H9 (cell line): ENCODE measurements around the gene PJA1. TPM values are rescaled to one million over a fixed set of nuclear protein-coding genes. Genes with fewer than 3 reads are reported as not detected.

ENCODE experiments used
- DNase-seq: peaks from one replicate; pipeline ENCODE4 v3.0.0-alpha.2; 2017
- H2AFZ ChIP-seq: one replicate; pipeline ENCODE4 v1.6.1; 2013; ENCODE audit warnings: mild to moderate bottlenecking, low read length, control low read depth, moderate library complexity
- H2AK5ac ChIP-seq: 2 replicates; pipeline ENCODE4 v1.6.1; 2013; ENCODE audit warnings: low read length, control low read depth, mixed read lengths; ENCODE audit not compliant: insufficient read length
- H2BK120ac ChIP-seq: one replicate; pipeline ENCODE4 v1.6.1; 2013; ENCODE audit warnings: low read depth, mild to moderate bottlenecking, low read length, control low read depth, inconsistent platforms; ENCODE audit not compliant: poor library complexity, severe bottlenecking
- H2BK12ac ChIP-seq: 2 replicates; pipeline ENCODE4 v1.6.1; 2013; ENCODE audit warnings: low read length, control low read depth, mixed read lengths, low read depth; ENCODE audit not compliant: insufficient read length
- H2BK15ac ChIP-seq: 2 replicates; pipeline ENCODE4 v1.6.1; 2013; ENCODE audit warnings: low read depth, low read length, control low read depth
- H2BK20ac ChIP-seq: one replicate; pipeline ENCODE4 v1.6.1; 2013; ENCODE audit warnings: low read depth, mild to moderate bottlenecking, low read length, control low read depth, inconsistent platforms; ENCODE audit not compliant: poor library complexity, severe bottlenecking
- H2BK5ac ChIP-seq: 2 replicates; pipeline ENCODE4 v1.6.1; 2013; ENCODE audit warnings: low read length, control low read depth, mixed read lengths; ENCODE audit not compliant: insufficient read length
- H3K14ac ChIP-seq: 2 replicates; pipeline ENCODE4 v1.6.1; 2013; ENCODE audit warnings: low read length, control low read depth; ENCODE audit not compliant: insufficient read depth
- H3K18ac ChIP-seq: 2 replicates; pipeline ENCODE4 v1.6.1; 2013; ENCODE audit warnings: low read depth, mild to moderate bottlenecking, mixed read lengths, low read length, control low read depth; ENCODE audit not compliant: insufficient read length
- H3K23ac ChIP-seq: 2 replicates; pipeline ENCODE4 v1.6.1; 2013; ENCODE audit warnings: low read length, control low read depth, mixed read lengths, low read depth; ENCODE audit not compliant: insufficient read length
- H3K23me2 ChIP-seq: 2 replicates; pipeline ENCODE4 v1.6.1; 2013; ENCODE audit warnings: low read depth, mild to moderate bottlenecking, mixed read lengths, low read length, control low read depth; ENCODE audit not compliant: insufficient read length, poor library complexity, severe bottlenecking
- H3K27ac ChIP-seq: 2 replicates; pipeline ENCODE4 v1.5.1; 2013; ENCODE audit warnings: low read length, control low read depth, mixed read lengths, low read depth; ENCODE audit not compliant: insufficient read length
- H3K27me3 ChIP-seq: 2 replicates; pipeline ENCODE4 v1.6.1; 2013; ENCODE audit warnings: low read length, control low read depth, inconsistent platforms; ENCODE audit not compliant: insufficient read depth
- H3K4ac ChIP-seq: 2 replicates; pipeline ENCODE4 v1.6.1; 2013; ENCODE audit warnings: low read depth, mild to moderate bottlenecking, control low read depth, inconsistent platforms, low read length, moderate library complexity
- H3K4me1 ChIP-seq: 2 replicates; pipeline ENCODE4 v1.6.1; 2013; ENCODE audit warnings: low read length, control low read depth, inconsistent platforms; ENCODE audit not compliant: insufficient read depth
- H3K4me2 ChIP-seq: 2 replicates; pipeline ENCODE4 v1.6.1; 2013; ENCODE audit warnings: low read length, control low read depth, mixed read lengths; ENCODE audit not compliant: insufficient read length, insufficient read depth
- H3K56ac ChIP-seq: 2 replicates; pipeline ENCODE4 v1.6.1; 2013; ENCODE audit warnings: low read depth, mild to moderate bottlenecking, mixed read lengths, low read length, control low read depth; ENCODE audit not compliant: insufficient read length
- H3K79me1 ChIP-seq: 2 replicates; pipeline ENCODE4 v1.6.1; 2013; ENCODE audit warnings: low read depth, mild to moderate bottlenecking, moderate library complexity, low read length, control low read depth, inconsistent platforms; ENCODE audit not compliant: insufficient read depth, poor library complexity, severe bottlenecking
- H3K79me2 ChIP-seq: 2 replicates; pipeline ENCODE4 v1.6.1; 2013; ENCODE audit warnings: low read length, control low read depth, inconsistent platforms; ENCODE audit not compliant: insufficient read depth
- H3K9ac ChIP-seq: 2 replicates; pipeline ENCODE4 v1.6.1; 2013; ENCODE audit warnings: low read length, control low read depth, mixed read lengths; ENCODE audit not compliant: insufficient read length; ENCODE audit errors: extremely low read depth
- H3K9me3 ChIP-seq: one replicate; pipeline ENCODE4 v1.6.1; 2013; ENCODE audit warnings: low read depth, low read length, inconsistent platforms; ENCODE audit not compliant: control insufficient read depth
- H3T11ph ChIP-seq: one replicate; pipeline ENCODE4 v1.6.1; 2013; ENCODE audit warnings: mild to moderate bottlenecking, low read length, control low read depth, inconsistent platforms
- H4K20me1 ChIP-seq: one replicate; pipeline ENCODE4 v1.6.1; 2013; ENCODE audit not compliant: control insufficient read depth, insufficient read length, insufficient read depth
- H4K5ac ChIP-seq: 2 replicates; pipeline ENCODE4 v1.6.1; 2013; ENCODE audit warnings: low read depth, mild to moderate bottlenecking, mixed read lengths, low read length, control low read depth; ENCODE audit not compliant: insufficient read length
- H4K8ac ChIP-seq: replicated peaks from 2 replicates; pipeline ENCODE4 v1.6.1; 2013; ENCODE audit warnings: low read length, control low read depth, mixed read lengths, low read depth; ENCODE audit not compliant: insufficient read length
- H4K91ac ChIP-seq: 2 replicates; pipeline ENCODE4 v1.6.1; 2013; ENCODE audit warnings: low read depth, mild to moderate bottlenecking, moderate library complexity, mixed read lengths, low read length, control low read depth; ENCODE audit not compliant: insufficient read length
- H3K27ac Mint-ChIP-seq, 3 experiments: 2 replicates in 2 of 3; 3 replicates in 1 of 3; pipeline ENCODE4 v1.8.0; 2020 to 2021; ENCODE audit warnings: mixed read lengths in 3 of 3, mild to moderate bottlenecking in 1 of 3, moderate library complexity in 1 of 3
- H3K27me3 Mint-ChIP-seq: 2 replicates; pipeline ENCODE4 v1.8.0; 2021; ENCODE audit warnings: low read depth, mild to moderate bottlenecking, moderate library complexity, mixed read lengths
- H3K36me3 Mint-ChIP-seq, 3 experiments: 2 replicates in 2 of 3; 3 replicates in 1 of 3; pipeline ENCODE4 v1.8.0; 2020 to 2021; ENCODE audit warnings: low read depth in 3 of 3, mixed read lengths in 3 of 3; ENCODE audit not compliant: insufficient read depth in 1 of 3
- H3K4me1 Mint-ChIP-seq, 2 experiments: 2 replicates each; pipeline ENCODE4 v1.8.0; 2020; ENCODE audit warnings: mixed read lengths in 2 of 2
- H3K4me3 Mint-ChIP-seq, 2 experiments: 2 replicates in 1 of 2; 3 replicates in 1 of 2; pipeline ENCODE4 v1.8.0; 2020 to 2021; ENCODE audit warnings: mild to moderate bottlenecking in 2 of 2, mixed read lengths in 2 of 2, moderate library complexity in 1 of 2
- H3K9me3 Mint-ChIP-seq, 2 experiments: 2 replicates in 1 of 2; 3 replicates in 1 of 2; pipeline ENCODE4 v1.8.0; 2020; ENCODE audit warnings: mild to moderate bottlenecking in 2 of 2, mixed read lengths in 2 of 2, moderate library complexity in 1 of 2
- WGBS: extraction: QIAGEN DNeasy Blood & Tissue Kit; methylation state at CpG from one replicate; pipeline ENCODE4 v1.1.7; 2013; ENCODE audit warnings: missing lambda C conversion rate, low lambda C conversion rate, mixed read lengths; ENCODE audit not compliant: insufficient read length; ENCODE audit errors: extremely low coverage; 5-methylcytosine and 5-hydroxymethylcytosine counted together
- total RNA-seq: library from RNA; stranded (reverse); gene quantifications from 2 replicates; pipeline ENCODE4 v1.2.1, GENCODE V29; 2021
- TF ChIP-seq, protein P1 (sequence below): fragments of 200-600 bp; sonication (generic); conservative IDR thresholded peaks from 3 replicates; pipeline ENCODE4 v1.8.0; 2021; ENCODE audit warnings: antibody characterized with exemption, mild to moderate bottlenecking

PJA1 gene
- total RNA-seq, 1 experiment from 2014 or later: 41.4 TPM

DNA sequence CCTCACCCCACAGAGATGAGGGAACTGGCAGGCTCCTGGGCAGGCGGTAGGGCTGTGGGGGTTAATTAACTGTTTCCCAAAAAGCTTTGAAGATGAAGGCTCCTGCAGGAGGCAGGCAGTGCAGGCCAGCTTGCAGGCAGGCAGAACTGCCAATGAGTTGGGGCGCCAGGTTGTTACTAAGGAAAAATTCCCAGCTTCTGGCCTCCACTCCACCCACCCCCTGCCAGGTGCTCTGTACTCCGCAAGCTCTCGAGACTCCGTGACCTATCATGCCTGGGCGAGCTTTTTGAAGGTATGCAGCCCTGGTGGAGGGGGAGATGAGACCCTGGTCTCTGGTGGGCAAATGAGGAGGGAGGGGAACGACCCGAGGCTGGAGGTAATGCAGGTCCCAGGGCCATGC is 41.8 kb downstream of the PJA1 start:
- Mint-ChIP-seq H3K27ac (no peak overlapping the region), H3K27me3 (peaks cover 31% of the 10 kb centered on the region), H3K36me3 (peaks cover 0 to 4% (median 0%) of the 10 kb centered on the region in 3 experiments; a peak in 3 of 7 replicates), H3K4me1 (peaks cover 6 to 14% of the 10 kb centered on the region in 2 experiments), H3K9me3 (peaks cover 60 to 72% of the 10 kb centered on the region in 2 experiments), H3K4me3 (no peak overlapping the region)
- Histone ChIP-seq H3K79me1 (no peaks in the 10 kb centered on the region), H3K79me2 (no peaks in the 10 kb centered on the region), H3K14ac (no peak overlapping the region; the same call in 1 of the 2 replicates), H3K27ac (no peak overlapping the region), H3T11ph (no peak overlapping the region), H3K4ac (no peak overlapping the region), H2BK5ac (no peak overlapping the region), H3K56ac (no peak overlapping the region), H3K18ac (no peak overlapping the region), H2AK5ac (no peak overlapping the region), H4K8ac (no peak overlapping the region), H2BK15ac (no peak overlapping the region), H3K9ac (no peak overlapping the region), H3K4me1 (no peaks in the 10 kb centered on the region), H3K27me3 (no peaks in the 10 kb centered on the region; the same call in 1 of the 2 replicates), H3K9me3 (no peaks in the 10 kb centered on the region), H3K23me2 (no peaks in the 10 kb centered on the region), H3K23ac (no peak overlapping the region), H2BK12ac (no peak overlapping the region), H3K4me2 (no peak overlapping the region), H4K5ac (no peak overlapping the region), H2BK20ac (no peak overlapping the region), H4K91ac (no peak overlapping the region), H2AFZ (no peak overlapping the region), H2BK120ac (no peak overlapping the region), H4K20me1 (no peaks in the 10 kb centered on the region)
- WGBS: no CpG with 5 or more reads among the region's 8 CpGs
- DNase-seq: no peak
- TF ChIP-seq, protein P1, sequence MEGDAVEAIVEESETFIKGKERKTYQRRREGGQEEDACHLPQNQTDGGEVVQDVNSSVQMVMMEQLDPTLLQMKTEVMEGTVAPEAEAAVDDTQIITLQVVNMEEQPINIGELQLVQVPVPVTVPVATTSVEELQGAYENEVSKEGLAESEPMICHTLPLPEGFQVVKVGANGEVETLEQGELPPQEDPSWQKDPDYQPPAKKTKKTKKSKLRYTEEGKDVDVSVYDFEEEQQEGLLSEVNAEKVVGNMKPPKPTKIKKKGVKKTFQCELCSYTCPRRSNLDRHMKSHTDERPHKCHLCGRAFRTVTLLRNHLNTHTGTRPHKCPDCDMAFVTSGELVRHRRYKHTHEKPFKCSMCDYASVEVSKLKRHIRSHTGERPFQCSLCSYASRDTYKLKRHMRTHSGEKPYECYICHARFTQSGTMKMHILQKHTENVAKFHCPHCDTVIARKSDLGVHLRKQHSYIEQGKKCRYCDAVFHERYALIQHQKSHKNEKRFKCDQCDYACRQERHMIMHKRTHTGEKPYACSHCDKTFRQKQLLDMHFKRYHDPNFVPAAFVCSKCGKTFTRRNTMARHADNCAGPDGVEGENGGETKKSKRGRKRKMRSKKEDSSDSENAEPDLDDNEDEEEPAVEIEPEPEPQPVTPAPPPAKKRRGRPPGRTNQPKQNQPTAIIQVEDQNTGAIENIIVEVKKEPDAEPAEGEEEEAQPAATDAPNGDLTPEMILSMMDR: no peak
